MM.1S (cell line): ENCODE measurements around the gene HEPN1.

ENCODE experiments used
- DNase-seq: peaks from one replicate; pipeline ENCODE4 v3.0.0-alpha.2; 2015
- H2AFZ ChIP-seq: fragments of 300-600 bp; sonication (generic); 2 replicates; pipeline ENCODE4 v1.6.0; 2016; ENCODE audit warnings: antibody characterized with exemption, low read length
- H3F3A ChIP-seq: fragments of 300-600 bp; sonication (generic); 2 replicates; pipeline ENCODE4 v1.6.1; 2016; ENCODE audit warnings: mild to moderate bottlenecking, antibody characterized with exemption, low read length, moderate library complexity, mixed read lengths; ENCODE audit not compliant: insufficient read depth
- H3K27ac ChIP-seq: fragments of 300-600 bp; sonication (generic); 2 replicates; pipeline ENCODE4 v1.5.1; 2016; ENCODE audit warnings: mild to moderate bottlenecking, low read length
- H3K27me3 ChIP-seq: fragments of 300-600 bp; sonication (generic); replicated peaks from 2 replicates; pipeline ENCODE4 v1.6.0; 2016; ENCODE audit warnings: low read length; ENCODE audit not compliant: insufficient read depth
- H3K36me3 ChIP-seq: fragments of 300-600 bp; sonication (generic); replicated peaks from 2 replicates; pipeline ENCODE4 v1.6.1; 2016; ENCODE audit warnings: mild to moderate bottlenecking, low read length, mixed read lengths; ENCODE audit not compliant: insufficient read depth
- H3K4me1 ChIP-seq: fragments of 300-600 bp; sonication (generic); 2 replicates; pipeline ENCODE4 v1.6.1; 2016; ENCODE audit warnings: low read length, mixed read lengths
- H3K4me2 ChIP-seq: fragments of 300-600 bp; sonication (generic); 2 replicates; pipeline ENCODE4 v1.6.0; 2016; ENCODE audit warnings: low read depth, low read length
- H3K4me3 ChIP-seq: fragments of 300-600 bp; sonication (generic); 2 replicates; pipeline ENCODE4 v1.5.1; 2016; ENCODE audit warnings: low read length, mixed read lengths
- H3K79me2 ChIP-seq: fragments of 300-600 bp; sonication (generic); 2 replicates; pipeline ENCODE4 v1.6.1; 2016; ENCODE audit warnings: mixed run types, low read length, mixed read lengths
- H3K9ac ChIP-seq: fragments of 300-600 bp; sonication (generic); 2 replicates; pipeline ENCODE4 v1.6.1; 2016; ENCODE audit warnings: low read length, mixed read lengths
- H3K9me2 ChIP-seq: fragments of 300-600 bp; sonication (generic); replicated peaks from 2 replicates; pipeline ENCODE4 v1.6.1; 2016; ENCODE audit warnings: mild to moderate bottlenecking, low read length, mixed read lengths; ENCODE audit not compliant: insufficient read depth
- H3K9me3 ChIP-seq: fragments of 300-600 bp; sonication (generic); replicated peaks from 2 replicates; pipeline ENCODE4 v1.6.1; 2016; ENCODE audit warnings: mild to moderate bottlenecking, low read length, mixed read lengths; ENCODE audit not compliant: insufficient read depth
- H4K20me1 ChIP-seq: fragments of 300-600 bp; sonication (generic); 2 replicates; pipeline ENCODE4 v1.6.1; 2016; ENCODE audit warnings: mild to moderate bottlenecking, low read length, moderate library complexity, mixed read lengths; ENCODE audit not compliant: insufficient read depth
- CTCF ChIP-seq: fragments of 300-600 bp; sonication (generic); IDR thresholded peaks from 2 replicates; pipeline ENCODE4 v1.5.1; 2016; ENCODE audit warnings: antibody characterized with exemption, low read length, mixed read lengths
- EZH2 ChIP-seq: fragments of 300-600 bp; sonication (generic); optimal IDR thresholded peaks from 2 replicates; pipeline ENCODE3; 2017; ENCODE audit warnings: low read depth, mild to moderate bottlenecking, antibody characterized with exemption, low read length, mixed read lengths
- EZH2phosphoT487 ChIP-seq: fragments of 300-600 bp; sonication (generic); IDR thresholded peaks from 2 replicates; pipeline ENCODE4 v1.6.1; 2018; ENCODE audit warnings: antibody characterized with exemption, low read length

The HEPN1 gene

GRCh38 chr11:124896821-124897391 lies 22.1 kb upstream of the HEPN1 start:
- Histone ChIP-seq H3K9me2 (no peaks in the 10 kb centered on the region), H3K4me3 (no peak overlapping the region), H3K27ac (no peak overlapping the region), H3K9ac (no peak overlapping the region), H3F3A (no peaks in the 10 kb centered on the region), H3K4me1 (no peaks in the 10 kb centered on the region), H3K36me3 (no peaks in the 10 kb centered on the region), H3K27me3 (no peaks in the 10 kb centered on the region), H4K20me1 (no peaks in the 10 kb centered on the region), H3K79me2 (no peaks in the 10 kb centered on the region), H3K9me3 (no peaks in the 10 kb centered on the region), H2AFZ (no peak overlapping the region), H3K4me2 (no peak overlapping the region)
- DNase-seq: no peak
- TF ChIP-seq EZH2 (no peak), CTCF (no peak), EZH2phosphoT487 (no peak)

- H2AFZ ChIP-seq: no peak within 1 kb of the TSS
Observed at GRCh38 chr11:124897674-124898262, 21.3 kb upstream of the HEPN1 start, which contains the start of gene ROBO4. TSS of gene ROBO4 (minus strand) at chr11:124897865. CDS start at chr11:124897795, 70 bp downstream.

GRCh38 chr11:124898263-124898680 lies 20.8 kb upstream of the HEPN1 start:
- no peak overlapping the region for H3K27ac ChIP-seq
- H2AFZ ChIP-seq: no peak overlapping the region

More at GRCh38 chr11:124897674-124898262, 21.3 kb upstream of the HEPN1 start, which contains the start of gene ROBO4:
- Histone ChIP-seq H3K9ac (no peak within 1 kb of the TSS), H3K4me2 (no peak within 1 kb of the TSS), H3K4me3 (no peak within 1 kb of the TSS), H4K20me1 (no peaks in the 10 kb centered on the region), H3K9me3 (no peaks in the 10 kb centered on the region), H3K27ac (no peak within 1 kb of the TSS), H3K36me3 (no peaks in the 10 kb centered on the region), H3K4me1 (no peaks in the 10 kb centered on the region), H3K79me2 (no peaks in the 10 kb centered on the region), H3K9me2 (no peaks in the 10 kb centered on the region), H3F3A (no peaks in the 10 kb centered on the region), H3K27me3 (no peaks in the 10 kb centered on the region)
- no peak for DNase-seq
- TF ChIP-seq EZH2phosphoT487: no peak
- TF ChIP-seq CTCF: no peak
- TF ChIP-seq EZH2: no peak

More at GRCh38 chr11:124898263-124898680, 20.8 kb upstream of the HEPN1 start:
- no peaks in the 10 kb centered on the region for H3K9me2 ChIP-seq
- H4K20me1 ChIP-seq: no peaks in the 10 kb centered on the region
- H3K9ac ChIP-seq: no peak overlapping the region
- H3K36me3 ChIP-seq: no peaks in the 10 kb centered on the region
- H3K4me3 ChIP-seq: no peak overlapping the region
- no peak overlapping the region for H3K4me2 ChIP-seq
- TF ChIP-seq EZH2 (no peak), EZH2phosphoT487 (no peak), CTCF (no peak)
- H3K79me2 ChIP-seq: no peaks in the 10 kb centered on the region
- DNase-seq: no peak
- H3K27me3 ChIP-seq: no peaks in the 10 kb centered on the region
- no peaks in the 10 kb centered on the region for H3K4me1 ChIP-seq
- no peaks in the 10 kb centered on the region for H3F3A ChIP-seq
- H3K9me3 ChIP-seq: no peaks in the 10 kb centered on the region
